Brain pericyte (primary cell): ENCODE results near the gene CFAP68.

Experiments used
- DNase-seq: peaks from one replicate; pipeline ENCODE4 v3.0.0-alpha.2; 2012; ENCODE audit warnings: low read depth, low spot score

CFAP68 gene

GRCh38 chr11:111878849-111879636 is at the start of gene CFAP68, which contains the start of gene FDXACB1:
TSS of gene CFAP68 (plus strand) at chr11:111879541. CDS start at chr11:111879561, 20 bp downstream.
TSS of gene FDXACB1 (minus strand) at chr11:111879165. CDS start at chr11:111879132, 33 bp downstream.
- DNase-seq, result peak; percentile 93

- DNase-seq, result no peak
Observed at GRCh38 chr11:111833524-111833923, 45.8 kb upstream of the CFAP68 start.

GRCh38 chr11:111834432-111835163 is 44.7 kb upstream of the CFAP68 start:
- no peak for DNase-seq

- no peak for DNase-seq
Observed at GRCh38 chr11:111835665-111836064, 43.7 kb upstream of the CFAP68 start.

GRCh38 chr11:111836162-111836561 is 43.2 kb upstream of the CFAP68 start:
- DNase-seq, result no peak

- no peak for DNase-seq
Observed at GRCh38 chr11:111836721-111837120, 42.6 kb upstream of the CFAP68 start.

- no peak for DNase-seq
Observed at GRCh38 chr11:111837366-111837891, 41.9 kb upstream of the CFAP68 start.

GRCh38 chr11:111838054-111838453 is 41.3 kb upstream of the CFAP68 start:
- no peak for DNase-seq

GRCh38 chr11:111840143-111840542 is 39.2 kb upstream of the CFAP68 start:
- no peak for DNase-seq

- peak; percentile 43 for DNase-seq
Observed at GRCh38 chr11:111841370-111842053, 37.8 kb upstream of the CFAP68 start.

GRCh38 chr11:111843661-111844060 is 35.7 kb upstream of the CFAP68 start:
- no peak for DNase-seq

GRCh38 chr11:111845276-111846028 is 33.9 kb upstream of the CFAP68 start:
- no peak for DNase-seq

- DNase-seq, result no peak
Observed at GRCh38 chr11:111846063-111846462, 33.3 kb upstream of the CFAP68 start.

GRCh38 chr11:111846636-111847035 is 32.7 kb upstream of the CFAP68 start:
- no peak for DNase-seq

GRCh38 chr11:111849631-111850030 is 29.7 kb upstream of the CFAP68 start:
- no peak for DNase-seq

GRCh38 chr11:111851067-111851466 is 28.3 kb upstream of the CFAP68 start:
- no peak for DNase-seq

GRCh38 chr11:111851636-111852035 is 27.7 kb upstream of the CFAP68 start:
- no peak for DNase-seq

GRCh38 chr11:111852103-111852502 is 27.2 kb upstream of the CFAP68 start:
- DNase-seq, result no peak

GRCh38 chr11:111855506-111855905 is 23.8 kb upstream of the CFAP68 start:
- DNase-seq, result no peak

- DNase-seq, result no peak
Observed at GRCh38 chr11:111860257-111860656, 19.1 kb upstream of the CFAP68 start.

GRCh38 chr11:111870113-111870512 is 9.2 kb upstream of the CFAP68 start:
- no peak for DNase-seq
